ENCODE measurements around the gene MAP3K13. TPM values are rescaled to one million over a fixed set of nuclear protein-coding genes. Genes with fewer than 3 reads are reported as not detected.

Gene MAP3K13
- total RNA-seq, result 17.7 and 24.4 TPM in 2 replicates

DNA sequence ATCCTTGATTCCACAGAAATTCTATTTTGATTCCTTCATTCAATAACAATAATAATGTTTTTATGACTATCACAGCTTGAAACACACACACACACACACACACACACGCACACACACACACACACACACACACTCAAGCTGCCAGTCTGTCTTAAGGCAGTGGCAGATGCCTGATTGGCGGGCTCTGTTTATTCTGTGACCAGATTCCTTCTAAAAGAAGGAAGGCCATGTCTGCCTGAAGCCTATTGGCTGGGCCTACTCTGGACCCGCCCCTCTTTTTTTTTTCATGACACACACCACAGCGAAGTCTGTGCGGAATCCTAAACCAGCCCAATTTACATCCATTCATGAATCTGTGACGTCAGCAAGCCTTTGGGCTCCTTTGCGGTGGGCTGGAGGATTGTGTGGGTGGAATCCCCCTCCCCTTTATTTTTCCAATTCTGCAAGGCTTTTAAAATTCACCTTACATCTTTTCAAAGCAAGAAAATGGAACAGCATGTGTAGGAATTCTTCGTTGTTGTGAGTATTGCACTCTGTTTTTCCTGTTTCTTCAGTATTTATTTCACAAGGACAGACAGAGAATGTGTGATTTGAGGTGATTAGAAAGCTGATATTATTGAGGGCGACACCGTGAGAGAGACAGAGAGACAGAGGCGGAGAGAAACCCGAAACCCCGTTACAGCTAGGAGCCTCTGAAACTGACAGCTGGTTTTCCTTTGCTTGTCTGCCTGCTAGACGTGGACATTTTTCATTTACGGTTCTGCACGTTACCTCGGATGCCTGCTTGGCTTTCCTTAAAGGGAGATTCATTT is at the start of gene MAP3K13:
MAP3K13 (plus strand) TSS at position 287 of the 812 bp plus-strand sequence. CDS start 65,446 bp downstream, outside the sequence.

DNA sequence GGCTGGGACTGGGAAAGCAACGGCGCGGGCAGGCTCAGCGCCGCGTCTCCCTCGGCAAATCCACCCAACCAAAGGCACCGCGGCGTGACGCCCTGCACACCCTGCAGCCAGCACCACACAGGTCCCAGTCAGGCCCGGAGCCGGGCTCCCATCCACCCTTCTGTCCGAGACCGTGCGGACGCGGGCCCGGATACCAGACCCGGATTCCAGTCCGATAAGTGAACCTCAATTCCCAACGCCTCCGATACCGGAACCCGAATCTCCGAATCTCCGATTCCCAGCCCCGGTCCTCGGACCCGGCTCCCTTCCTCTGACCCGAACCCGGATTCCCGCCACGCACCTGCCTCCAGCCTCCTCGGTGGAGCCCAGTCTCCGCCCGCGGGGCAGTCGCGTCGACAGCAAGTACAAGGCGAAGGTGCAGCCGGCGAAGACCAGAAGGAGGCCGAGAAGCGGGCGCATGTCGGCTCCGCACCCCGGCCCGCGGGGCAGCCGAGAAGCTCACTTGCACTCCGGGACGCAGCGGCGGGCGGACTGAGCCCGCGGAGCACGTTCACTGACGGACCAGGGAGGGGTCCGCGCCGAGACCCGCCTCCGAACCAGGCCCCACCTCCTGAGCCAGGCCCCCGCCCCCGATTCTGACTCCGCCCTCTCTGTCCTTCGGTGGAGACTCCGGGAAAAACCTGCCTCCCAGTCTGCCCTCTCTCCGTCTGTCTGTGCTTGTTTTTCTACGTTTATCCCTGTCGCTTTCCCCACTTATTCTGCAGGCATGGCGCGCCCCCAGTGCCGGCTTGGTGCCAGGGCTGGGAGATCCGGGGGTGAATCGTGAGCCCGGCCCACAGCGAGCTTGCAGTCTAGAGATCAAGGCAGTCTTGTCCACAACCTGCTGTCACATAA is 135.8 kb downstream of the MAP3K13 start, which contains the start of gene TMEM41A:
TMEM41A (minus strand) TSS at position 533 of the 894 bp plus-strand sequence; CDS start at position 459, 74 bp downstream.

Other genes with a start within 250 kb of the MAP3K13 start
- gene C3orf70, start 210.1 kb upstream of the MAP3K13 start, total RNA-seq, result 2.4 and 3.1 TPM in 2 replicates
- 3.2 and 4.5 TPM in 2 replicates for gene EHHADH, start 109.1 kb upstream of the MAP3K13 start, total RNA-seq
- 8.1 and 10.7 TPM in 2 replicates for gene TMEM41A, start 135.9 kb downstream of the MAP3K13 start, total RNA-seq
- 5.2 and 6.5 TPM in 2 replicates for gene LIPH, start 189.5 kb downstream of the MAP3K13 start, total RNA-seq
- gene SENP2, start 223.2 kb downstream of the MAP3K13 start, total RNA-seq, result 27.4 and 30.9 TPM in 2 replicates